Renal cortex interstitium (tissue), 11 donors: ENCODE results near the gene KRT33B. TPM values are rescaled to one million over a fixed set of nuclear protein-coding genes. Genes with fewer than 3 reads are reported as not detected.

Experiments used
- DNase-seq, 11 donors: peaks; one replicate each; pipeline ENCODE4 v3.0.0-alpha.2; 2013; ENCODE audit warnings: low read depth in 9 of 11, low spot score in 4 of 11; ENCODE audit errors: extremely low read depth in 1 of 11
- polyA plus RNA-seq, 3 donors: library from polyadenylated mRNA; unstranded; fragments of 120-200 nt; gene quantifications; one replicate each; pipeline ENCODE4 v1.2.1, GENCODE V29; 2013; ENCODE audit not compliant: insufficient read length in 3 of 3

The KRT33B gene
- polyA plus RNA-seq, 3 donors, result not detected

GRCh38 chr17:41329279-41329948 lies 40.2 kb downstream of the KRT33B start:
- no peak for DNase-seq

- DNase-seq, result no peak
Measured at GRCh38 chr17:41328207-41328606, 41.4 kb downstream of the KRT33B start.

- no peak for DNase-seq
Measured at GRCh38 chr17:41327411-41328120, 42.0 kb downstream of the KRT33B start.

GRCh38 chr17:41326173-41327145 lies 43.2 kb downstream of the KRT33B start:
- no peak for DNase-seq

- no peak for DNase-seq
Measured at GRCh38 chr17:41325611-41326010, 44.0 kb downstream of the KRT33B start.

- DNase-seq, result no peak
Measured at GRCh38 chr17:41325126-41325525, 44.5 kb downstream of the KRT33B start.

- no peak for DNase-seq
Measured at GRCh38 chr17:41324180-41325075, 45.2 kb downstream of the KRT33B start.

GRCh38 chr17:41322903-41323895 lies 46.4 kb downstream of the KRT33B start:
- DNase-seq, result no peak

GRCh38 chr17:41322094-41322902 lies 47.3 kb downstream of the KRT33B start:
- peak in 1 of 11 donors; percentile 45 for DNase-seq

- DNase-seq, result no peak
Measured at GRCh38 chr17:41318231-41318630, 51.4 kb downstream of the KRT33B start.

- no peak for DNase-seq
Measured at GRCh38 chr17:41315814-41316445, 53.7 kb downstream of the KRT33B start.

- no peak for DNase-seq
Measured at GRCh38 chr17:41315204-41315794, 54.3 kb downstream of the KRT33B start, which contains the start of gene KRTAP17-1. TSS of gene KRTAP17-1 (minus strand) at chr17:41315710. CDS start at chr17:41315650, 60 bp downstream.
